Psoas muscle (tissue), 8 donors: ENCODE measurements around the gene PPP1R16B. TPM values are rescaled to one million over a fixed set of nuclear protein-coding genes. Genes with fewer than 3 reads are reported as not detected.

Source experiments
- ATAC-seq, 4 donors: fragments of 200-7000 bp; cut with Tn5 transposase; one replicate each; pipeline ENCODE4 v1.9.1; 2020; ENCODE audit warnings: moderate library complexity in 3 of 4, mild to moderate bottlenecking in 2 of 4
- DNase-seq, 2 donors: peaks; one replicate each; pipeline ENCODE4 v3.0.0-alpha.2; 2020
- H3K27ac ChIP-seq: fragments of 200-600 bp; one replicate; pipeline ENCODE4 v1.8.0; 2022
- H3K27me3 ChIP-seq, 3 donors: fragments of 200-600 bp in 1 of 3; one replicate each; pipeline versions ENCODE4 v1.6.1 to v1.8.0; 2013 to 2022; ENCODE audit warnings: low read length in 2 of 3, mild to moderate bottlenecking in 2 of 3, moderate library complexity in 1 of 3; ENCODE audit not compliant: insufficient read depth in 3 of 3
- H3K36me3 ChIP-seq, 2 donors: fragments of 200-600 bp in 1 of 2; one replicate each; pipeline versions ENCODE4 v1.6.1 to v1.8.0; 2013 to 2022; ENCODE audit warnings: low read depth in 1 of 2, mild to moderate bottlenecking in 1 of 2, moderate library complexity in 1 of 2; ENCODE audit not compliant: insufficient read depth in 1 of 2
- H3K4me1 ChIP-seq: fragments of 200-600 bp; one replicate; pipeline ENCODE4 v1.8.0; 2022
- H3K4me3 ChIP-seq: fragments of 200-600 bp; one replicate; pipeline ENCODE4 v1.8.0; 2022; ENCODE audit warnings: mild to moderate bottlenecking
- H3K9me3 ChIP-seq: fragments of 200-600 bp; one replicate; pipeline ENCODE4 v1.8.0; 2022
- WGBS, 3 donors: extraction: QIAGEN DNeasy Blood & Tissue Kit; methylation state at CpG; one replicate each; pipeline versions ENCODE4 v1.1.6 to v1.1.7; 2013; 5-methylcytosine and 5-hydroxymethylcytosine counted together
- intact Hi-C, 2 donors: fragments of 100-400 bp; cut with DNase I; formaldehyde crosslinking; loops; one replicate each; pipeline versions ENCODE4 v1.11.0 to v1.14.2; 2022
- polyA plus RNA-seq, 3 donors: library from polyadenylated mRNA; stranded (reverse); fragments of 200-250 nt; gene quantifications; one replicate each; pipeline ENCODE4 v1.2.3, GENCODE V29; 2013
- total RNA-seq, 4 donors: library from RNA; stranded (reverse); fragmentation: NEBNext Ultra II Directional in 2 of 4; extraction: Animal tissue kit (Norgen Biotek cat#: 25700) in 2 of 4; gene quantifications; one replicate each; pipeline versions ENCODE4 v1.2.1 to v1.2.4, GENCODE V29; 2021 to 2023
- TF ChIP-seq, protein P1 (sequence below): fragments of 200-600 bp; IDR thresholded peaks from one replicate; pipeline ENCODE4 v1.8.0; 2022; ENCODE audit warnings: antibody characterized with exemption
- donor health status: healthy with polysubstance abuse.
- donor health status: DM: no; HTN: no; CAD: no; lungs with moderate emphysema.
- donor health status: Bipolar disorder and iron deficiency.
- donor health status: healthy.
- donor health status: DM: yes; HTN: yes; CAD: no.
- donor health status: DM: no; HTN: no; CAD: no.
- donor health status: DM: no; HTN: no; CAD: no.
- donor health status: DM: yes; HTN: yes; CAD: no.

Gene PPP1R16B
- total and polyA plus RNA-seq, 7 donors, result 1.6 to 5.2 (median 4.1) TPM

DNA sequence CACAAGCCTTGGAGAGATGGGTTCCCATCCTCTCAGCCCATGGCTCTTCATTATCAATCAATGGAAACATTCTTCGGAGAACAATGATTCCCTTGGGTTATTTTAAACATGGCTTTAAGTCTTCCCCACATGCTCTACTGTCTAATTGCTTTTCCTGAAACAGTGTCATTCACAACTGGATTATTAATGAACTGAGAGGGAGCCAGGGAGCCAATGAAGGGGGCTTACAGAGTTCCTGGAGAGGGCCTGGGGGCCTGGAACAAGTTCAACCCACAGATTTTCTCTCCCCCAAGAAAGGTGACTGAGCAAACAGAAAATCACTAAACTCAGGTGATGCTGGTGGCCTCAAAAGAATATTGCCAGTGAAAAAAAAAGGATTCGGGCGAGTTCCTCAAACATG, 1.3 kb upstream of the PPP1R16B start:
- ATAC-seq (no peak), DNase-seq (no peak)
- intact Hi-C loops, result loop anchor here in 1 of 2 donors (10.0 kb wide), 1 partner anchor 91 kb away; no protein-coding TSS in a partner anchor
- peaks cover 0 to 40% (median 13%) of the 10 kb centered on the region in 3 donors for H3K27me3 ChIP-seq
- no peaks in the 10 kb centered on the region for H3K9me3 ChIP-seq
- H3K36me3 ChIP-seq, result no peaks in the 10 kb centered on the region
- TF ChIP-seq, protein P1, sequence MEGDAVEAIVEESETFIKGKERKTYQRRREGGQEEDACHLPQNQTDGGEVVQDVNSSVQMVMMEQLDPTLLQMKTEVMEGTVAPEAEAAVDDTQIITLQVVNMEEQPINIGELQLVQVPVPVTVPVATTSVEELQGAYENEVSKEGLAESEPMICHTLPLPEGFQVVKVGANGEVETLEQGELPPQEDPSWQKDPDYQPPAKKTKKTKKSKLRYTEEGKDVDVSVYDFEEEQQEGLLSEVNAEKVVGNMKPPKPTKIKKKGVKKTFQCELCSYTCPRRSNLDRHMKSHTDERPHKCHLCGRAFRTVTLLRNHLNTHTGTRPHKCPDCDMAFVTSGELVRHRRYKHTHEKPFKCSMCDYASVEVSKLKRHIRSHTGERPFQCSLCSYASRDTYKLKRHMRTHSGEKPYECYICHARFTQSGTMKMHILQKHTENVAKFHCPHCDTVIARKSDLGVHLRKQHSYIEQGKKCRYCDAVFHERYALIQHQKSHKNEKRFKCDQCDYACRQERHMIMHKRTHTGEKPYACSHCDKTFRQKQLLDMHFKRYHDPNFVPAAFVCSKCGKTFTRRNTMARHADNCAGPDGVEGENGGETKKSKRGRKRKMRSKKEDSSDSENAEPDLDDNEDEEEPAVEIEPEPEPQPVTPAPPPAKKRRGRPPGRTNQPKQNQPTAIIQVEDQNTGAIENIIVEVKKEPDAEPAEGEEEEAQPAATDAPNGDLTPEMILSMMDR, result no peak
- WGBS, 3 donors, result 58 to 76% (median 71%) methylated on average over 3 of the region's 3 CpGs
- peaks cover 4% of the 10 kb centered on the region for H3K4me1 ChIP-seq
- H3K27ac ChIP-seq, result peak overlapping the region; percentile 31
- H3K4me3 ChIP-seq, result no peak overlapping the region

GRCh38 chr20:38804682-38805501, 605 bp upstream of the PPP1R16B start:
- intact Hi-C loops, result loop anchor here in 1 of 2 donors (10.0 kb wide), 1 partner anchor 90 kb away; no protein-coding TSS in a partner anchor
- peak; percentile 25 to 58 for DNase-seq
- Histone ChIP-seq H3K36me3 (no peaks in the 10 kb centered on the region), H3K4me1 (peaks cover 4% of the 10 kb centered on the region), H3K27me3 (peaks cover 0 to 40% (median 13%) of the 10 kb centered on the region in 3 donors), H3K4me3 (peak overlapping the region; percentile 69), H3K27ac (peak overlapping the region; percentile 46), H3K9me3 (no peaks in the 10 kb centered on the region)
- peak in 1 of 4 donors; percentile 9 for ATAC-seq
- WGBS, 3 donors, result 52 to 55% (median 55%) methylated on average over 18 of the region's 18 CpGs
- TF ChIP-seq, protein P1, result no peak

DNA sequence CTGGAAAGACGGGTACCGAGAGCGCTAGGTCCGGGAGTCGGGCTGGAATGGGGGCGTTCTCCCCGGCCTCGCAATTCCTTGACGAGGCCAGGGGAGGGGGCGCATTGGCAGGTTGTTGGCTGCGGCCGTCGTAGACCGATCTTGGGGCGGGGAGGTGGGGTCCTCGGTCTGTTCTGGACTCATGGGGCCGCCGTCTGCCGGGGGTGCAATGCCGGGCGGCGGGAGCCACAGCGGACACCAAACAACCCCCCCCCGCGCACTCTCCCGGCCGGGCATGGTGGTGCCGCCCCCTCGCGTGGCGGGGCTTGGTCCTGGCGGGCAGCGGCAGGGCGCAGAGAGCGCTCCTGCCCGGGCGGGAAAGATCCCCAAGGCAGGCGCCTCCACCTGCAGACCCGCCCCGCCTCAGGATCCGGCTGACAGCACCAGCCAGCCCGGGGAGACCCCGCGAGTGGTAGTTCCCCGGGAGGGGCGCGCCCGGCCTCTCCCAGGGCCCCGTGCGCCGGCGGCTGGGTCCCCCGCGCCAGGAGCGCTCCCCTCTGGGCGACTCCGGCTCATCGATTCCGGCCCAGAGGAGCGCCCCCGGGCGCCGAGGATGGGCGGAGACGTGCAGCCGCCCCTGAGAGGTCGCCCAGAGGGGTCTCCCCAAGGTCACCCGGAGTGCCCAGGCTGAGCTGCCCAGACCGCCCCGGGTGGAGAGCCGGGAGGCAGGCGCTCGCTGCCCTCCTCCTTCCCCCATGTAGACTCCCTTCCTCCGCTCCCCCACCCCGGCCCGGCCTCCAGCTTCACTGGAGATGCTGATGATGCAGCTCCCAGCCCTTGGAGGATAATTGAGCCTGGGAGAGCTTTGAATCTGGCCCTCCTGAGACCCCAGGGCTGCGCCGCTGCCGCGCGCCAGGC, 709 bp downstream of the PPP1R16B start:
- intact Hi-C loops, result loop anchor here in 1 of 2 donors (10.0 kb wide), 1 partner anchor 89 kb away; no protein-coding TSS in a partner anchor
- WGBS, 3 donors, result 1 to 2% (median 1%) methylated on average over 56 to 81 of the region's 81 CpGs
- Histone ChIP-seq H3K36me3 (no peaks in the 10 kb centered on the region), H3K27me3 (peaks cover 0 to 40% (median 16%) of the 10 kb centered on the region in 3 donors), H3K9me3 (no peaks in the 10 kb centered on the region), H3K4me1 (peaks cover 4% of the 10 kb centered on the region), H3K27ac (peak overlapping the region; percentile 46), H3K4me3 (peak overlapping the region; percentile 69)
- TF ChIP-seq, protein P1, result no peak
- peak in 2 of 4 donors; percentile 31 to 54 for ATAC-seq
- peak in 1 of 2 donors; percentile 53 for DNase-seq

DNA sequence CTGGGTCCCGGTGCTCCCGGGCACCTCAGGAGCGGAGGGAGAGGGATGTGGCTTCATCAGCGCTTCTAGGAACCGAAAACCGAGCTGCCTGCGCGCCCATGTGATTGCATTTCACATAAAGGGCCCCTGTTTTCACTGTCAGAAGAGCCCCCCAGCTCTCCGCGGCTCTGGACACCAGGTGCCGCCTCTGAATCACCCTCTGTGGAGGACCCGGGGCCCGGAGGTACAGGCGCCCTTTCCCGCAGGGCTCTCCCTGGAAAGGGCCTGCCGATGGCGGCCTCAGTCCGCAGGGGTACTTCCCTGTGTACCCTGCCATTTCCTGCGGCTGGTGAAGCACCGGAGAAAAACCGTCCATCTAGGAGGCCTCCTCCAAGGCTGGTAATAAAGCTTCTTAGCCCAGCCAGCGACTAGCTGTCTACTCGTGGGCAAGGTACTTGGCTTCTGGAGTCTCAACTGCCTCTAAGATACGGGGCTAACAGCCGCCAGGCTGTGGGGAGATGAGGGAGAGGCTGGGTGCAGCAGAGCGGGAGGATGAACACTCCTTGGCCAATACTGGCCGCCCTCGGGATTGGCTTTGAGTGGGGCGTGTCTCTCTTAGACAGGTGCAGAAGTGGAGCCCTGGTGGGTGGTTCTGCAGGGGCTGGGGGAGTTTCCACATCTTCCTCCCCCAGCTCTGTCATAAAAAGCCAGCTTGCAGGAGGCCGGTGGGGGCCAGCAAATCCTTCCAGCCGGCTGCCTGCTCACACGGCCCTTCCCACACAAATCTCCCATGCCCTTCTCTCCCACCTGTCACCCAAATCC, 1.6 kb downstream of the PPP1R16B start:
- peak overlapping the region; percentile 69 for H3K4me3 ChIP-seq
- H3K27ac ChIP-seq, result peak overlapping the region; percentile 1
- no peaks in the 10 kb centered on the region for H3K36me3 ChIP-seq
- H3K9me3 ChIP-seq, result no peaks in the 10 kb centered on the region
- TF ChIP-seq, protein P1, result no peak
- ATAC-seq, result no peak
- peaks cover 0 to 40% (median 16%) of the 10 kb centered on the region in 3 donors for H3K27me3 ChIP-seq
- H3K4me1 ChIP-seq, result peaks cover 4% of the 10 kb centered on the region
- DNase-seq, result no peak
- intact Hi-C loops, result loop anchor here in 1 of 2 donors (10.0 kb wide), 1 partner anchor 88 kb away; no protein-coding TSS in a partner anchor
- 8 to 14% (median 9%) methylated on average over 31 to 32 of the region's 32 CpGs for WGBS, 3 donors
